ENCODE measurements around the gene FRMD4A.
"Not testable (repeated sequence)": the region's sequence is repeated elsewhere in the genome, so short reads cannot be mapped to it uniquely, and the experiment has no call there.

The FRMD4A gene

DNA sequence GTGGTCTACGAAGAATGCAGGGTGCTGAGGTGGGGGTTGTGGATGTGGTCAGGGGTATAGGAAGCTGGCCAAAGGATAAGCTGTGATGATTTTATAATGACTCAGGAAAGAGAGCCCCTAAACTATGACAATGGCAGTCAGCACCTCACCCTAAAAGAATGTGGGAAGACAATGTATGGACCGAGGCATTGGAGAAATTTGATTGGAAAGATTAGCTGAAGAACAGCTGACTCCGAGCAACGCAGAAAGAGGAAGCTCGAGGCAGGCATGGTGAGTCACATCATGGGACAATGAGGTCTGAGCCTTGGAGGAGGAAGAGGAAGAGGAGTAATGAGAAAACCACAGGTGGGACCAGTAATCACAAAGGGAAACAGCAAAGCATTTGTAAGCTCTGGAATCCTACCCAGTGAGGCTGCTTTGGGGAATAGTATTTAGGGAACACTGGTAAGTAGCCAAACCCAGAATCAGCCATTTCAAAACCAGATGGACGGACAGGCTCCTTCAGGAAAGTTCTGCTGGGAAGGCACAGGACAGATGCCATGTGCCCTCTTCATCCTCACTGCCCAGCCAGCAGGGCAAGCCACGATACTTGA is 448.5 kb downstream of the FRMD4A start:
- no peak for DNase-seq (ENCODE audit: insufficient read length)
- TF ChIP-seq POLR2A (IDR thresholded peaks at IDR 0.05; ENCODE audit: low read depth, low read length), result no peak
- TF ChIP-seq TAF1 (IDR thresholded peaks at IDR 0.05; ENCODE audit: borderline replicate concordance, low read depth, low read length), result no peak
- TF ChIP-seq POLR2AphosphoS5 (IDR thresholded peaks at IDR 0.05; ENCODE audit: low read depth, low read length), result no peak
- no peak for FAIRE-seq

GRCh38 chr10:13880760-13881159 is 450.0 kb downstream of the FRMD4A start:
- no peak for FAIRE-seq
- TF ChIP-seq POLR2A (IDR thresholded peaks at IDR 0.05; ENCODE audit: low read depth, low read length), result no peak
- no peak for TF ChIP-seq POLR2AphosphoS5 (IDR thresholded peaks at IDR 0.05; ENCODE audit: low read depth, low read length)
- no peak for TF ChIP-seq TAF1 (IDR thresholded peaks at IDR 0.05; ENCODE audit: borderline replicate concordance, low read depth, low read length)

GRCh38 chr10:13877154-13877909 is 453.4 kb downstream of the FRMD4A start:
- FAIRE-seq, result no peak
- TF ChIP-seq TAF1 (IDR thresholded peaks at IDR 0.05; ENCODE audit: borderline replicate concordance, low read depth, low read length), result no peak
- TF ChIP-seq POLR2A (IDR thresholded peaks at IDR 0.05; ENCODE audit: low read depth, low read length), result no peak
- no peak for TF ChIP-seq POLR2AphosphoS5 (IDR thresholded peaks at IDR 0.05; ENCODE audit: low read depth, low read length)
- DNase-seq (ENCODE audit: insufficient read length), result no peak

More at GRCh38 chr10:13880760-13881159, 450.0 kb downstream of the FRMD4A start:
- no peak for DNase-seq (ENCODE audit: insufficient read length)

GRCh38 chr10:13873196-13873595 is 457.5 kb downstream of the FRMD4A start:
- FAIRE-seq (no peak), DNase-seq (ENCODE audit: insufficient read length) (no peak)
- TF ChIP-seq TAF1 (IDR thresholded peaks at IDR 0.05; ENCODE audit: borderline replicate concordance, low read depth, low read length) (no peak), POLR2A (IDR thresholded peaks at IDR 0.05; ENCODE audit: low read depth, low read length) (no peak), POLR2AphosphoS5 (IDR thresholded peaks at IDR 0.05; ENCODE audit: low read depth, low read length) (no peak)

DNA sequence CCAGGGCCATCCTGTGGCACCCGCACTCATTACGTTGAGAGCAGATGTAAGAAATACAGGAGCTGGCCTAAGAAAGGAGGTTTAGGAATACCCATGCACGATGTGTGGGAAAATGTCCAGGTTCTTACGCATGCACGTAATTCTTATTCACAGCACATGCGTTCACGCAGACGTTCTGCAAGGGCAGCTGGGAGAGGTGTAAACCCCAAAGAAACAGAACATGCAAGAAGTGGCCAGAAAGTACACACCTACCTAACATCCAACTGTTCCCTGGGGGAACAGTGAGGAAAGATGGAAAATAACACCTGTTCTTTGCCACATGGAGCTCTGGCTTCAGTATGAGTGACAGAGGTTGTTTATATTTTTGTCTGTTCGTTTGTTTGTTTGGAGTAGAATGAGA is 458.3 kb downstream of the FRMD4A start:
- no peak for DNase-seq (ENCODE audit: insufficient read length)

GRCh38 chr10:13871776-13872175 is 458.9 kb downstream of the FRMD4A start:
- TF ChIP-seq POLR2A (IDR thresholded peaks at IDR 0.05; ENCODE audit: low read depth, low read length), result no peak
- TF ChIP-seq POLR2AphosphoS5 (IDR thresholded peaks at IDR 0.05; ENCODE audit: low read depth, low read length), result no peak
- no peak for TF ChIP-seq TAF1 (IDR thresholded peaks at IDR 0.05; ENCODE audit: borderline replicate concordance, low read depth, low read length)
- FAIRE-seq, result no peak
- DNase-seq (ENCODE audit: insufficient read length), result no peak

More for the DNA sequence above, 458.3 kb downstream of the FRMD4A start:
- TF ChIP-seq TAF1 (IDR thresholded peaks at IDR 0.05; ENCODE audit: borderline replicate concordance, low read depth, low read length) (no peak), POLR2A (IDR thresholded peaks at IDR 0.05; ENCODE audit: low read depth, low read length) (no peak), POLR2AphosphoS5 (IDR thresholded peaks at IDR 0.05; ENCODE audit: low read depth, low read length) (no peak)
- no peak for FAIRE-seq

DNA sequence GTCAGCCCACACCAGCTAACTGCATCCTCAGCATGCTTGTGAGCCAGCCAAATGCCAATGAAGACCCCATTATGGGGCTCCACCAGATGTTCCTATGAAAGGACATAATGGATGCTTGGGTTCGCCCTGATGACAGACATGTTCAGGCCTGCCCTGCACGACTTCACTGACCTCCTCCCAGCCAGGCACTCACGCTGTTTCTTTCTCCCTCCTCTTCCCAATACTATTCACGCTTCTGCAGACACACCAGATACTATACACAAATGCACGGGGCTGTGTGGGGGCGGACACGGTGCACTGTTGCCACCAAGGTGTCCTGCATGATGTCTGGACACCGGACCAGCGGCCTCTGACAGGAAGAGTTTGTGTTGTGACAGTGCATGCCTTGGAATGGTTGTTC is 459.7 kb downstream of the FRMD4A start:
- no peak for DNase-seq (ENCODE audit: insufficient read length)
- no peak for TF ChIP-seq POLR2AphosphoS5 (IDR thresholded peaks at IDR 0.05; ENCODE audit: low read depth, low read length)
- no peak for TF ChIP-seq POLR2A (IDR thresholded peaks at IDR 0.05; ENCODE audit: low read depth, low read length)
- no peak for TF ChIP-seq TAF1 (IDR thresholded peaks at IDR 0.05; ENCODE audit: borderline replicate concordance, low read depth, low read length)
- FAIRE-seq, result no peak

- TF ChIP-seq POLR2AphosphoS5 (IDR thresholded peaks at IDR 0.05; ENCODE audit: low read depth, low read length) (no peak), POLR2A (IDR thresholded peaks at IDR 0.05; ENCODE audit: low read depth, low read length) (no peak), TAF1 (IDR thresholded peaks at IDR 0.05; ENCODE audit: borderline replicate concordance, low read depth, low read length) (no peak)
- FAIRE-seq (no peak), DNase-seq (ENCODE audit: insufficient read length) (no peak)
These were observed 461.4 kb downstream of the FRMD4A start for GRCh38 chr10:13869295-13869664.

DNA sequence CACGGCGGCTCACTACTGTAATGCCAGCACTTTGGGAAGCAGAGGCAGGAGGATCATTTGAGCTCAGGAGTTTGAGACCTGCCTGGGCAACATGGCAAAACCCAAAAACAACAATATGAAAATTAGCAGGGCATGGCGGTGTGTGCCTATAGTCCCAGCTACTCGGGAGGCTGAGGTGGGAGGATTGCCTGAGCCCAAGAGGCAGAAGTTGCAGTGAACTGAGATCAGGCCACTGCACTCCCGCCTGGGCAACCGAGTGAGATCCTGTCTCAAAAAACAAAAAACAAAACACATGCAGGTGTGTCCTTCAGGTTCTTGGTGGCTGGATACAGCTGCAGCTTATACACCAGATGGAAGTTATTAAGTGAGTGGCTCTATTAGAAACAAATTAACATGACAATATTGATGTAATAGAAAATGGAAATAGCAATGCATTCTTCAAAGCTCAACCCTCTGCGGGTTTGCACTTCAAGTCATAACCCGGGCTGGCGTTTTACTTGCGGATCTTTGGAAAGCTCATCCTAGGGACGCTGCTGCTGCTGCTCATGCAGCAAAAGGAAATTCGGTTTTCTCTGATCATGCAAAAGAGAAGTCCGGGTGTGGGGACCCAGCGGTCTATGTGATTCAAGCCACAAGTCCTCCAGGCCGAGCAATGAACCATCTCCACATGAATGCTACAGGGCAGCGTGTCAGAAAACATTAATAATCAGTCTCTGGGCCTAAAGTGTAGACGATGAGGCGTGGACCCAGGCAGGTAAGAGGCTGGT is 462.0 kb downstream of the FRMD4A start:
- TF ChIP-seq TAF1 (IDR thresholded peaks at IDR 0.05; ENCODE audit: borderline replicate concordance, low read depth, low read length) (no peak), POLR2AphosphoS5 (IDR thresholded peaks at IDR 0.05; ENCODE audit: low read depth, low read length) (no peak), POLR2A (IDR thresholded peaks at IDR 0.05; ENCODE audit: low read depth, low read length) (no peak)
- FAIRE-seq, result no peak
- no peak for DNase-seq (ENCODE audit: insufficient read length)

DNA sequence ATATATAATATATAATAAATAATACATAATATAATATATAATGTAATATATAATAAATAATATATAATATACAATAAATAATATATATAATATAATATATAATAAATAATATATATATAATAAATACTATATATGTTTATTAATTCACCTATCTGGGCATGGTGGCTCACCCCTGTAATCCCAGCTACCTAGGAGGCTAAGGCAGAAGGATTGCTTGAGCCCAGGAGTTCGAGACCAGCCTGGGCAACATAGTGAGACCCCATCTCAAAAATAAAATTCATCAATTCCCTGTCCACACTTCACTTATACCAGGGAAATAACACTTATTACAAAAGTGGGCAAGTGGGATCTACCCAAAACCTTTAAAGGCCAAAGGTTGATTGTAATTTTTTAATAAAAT is 462.9 kb downstream of the FRMD4A start:
- DNase-seq (ENCODE audit: insufficient read length) (no peak), FAIRE-seq (no peak)
- TF ChIP-seq TAF1 (IDR thresholded peaks at IDR 0.05; ENCODE audit: borderline replicate concordance, low read depth, low read length), result no peak
- no peak for TF ChIP-seq POLR2AphosphoS5 (IDR thresholded peaks at IDR 0.05; ENCODE audit: low read depth, low read length)
- TF ChIP-seq POLR2A (IDR thresholded peaks at IDR 0.05; ENCODE audit: low read depth, low read length), result no peak

DNA sequence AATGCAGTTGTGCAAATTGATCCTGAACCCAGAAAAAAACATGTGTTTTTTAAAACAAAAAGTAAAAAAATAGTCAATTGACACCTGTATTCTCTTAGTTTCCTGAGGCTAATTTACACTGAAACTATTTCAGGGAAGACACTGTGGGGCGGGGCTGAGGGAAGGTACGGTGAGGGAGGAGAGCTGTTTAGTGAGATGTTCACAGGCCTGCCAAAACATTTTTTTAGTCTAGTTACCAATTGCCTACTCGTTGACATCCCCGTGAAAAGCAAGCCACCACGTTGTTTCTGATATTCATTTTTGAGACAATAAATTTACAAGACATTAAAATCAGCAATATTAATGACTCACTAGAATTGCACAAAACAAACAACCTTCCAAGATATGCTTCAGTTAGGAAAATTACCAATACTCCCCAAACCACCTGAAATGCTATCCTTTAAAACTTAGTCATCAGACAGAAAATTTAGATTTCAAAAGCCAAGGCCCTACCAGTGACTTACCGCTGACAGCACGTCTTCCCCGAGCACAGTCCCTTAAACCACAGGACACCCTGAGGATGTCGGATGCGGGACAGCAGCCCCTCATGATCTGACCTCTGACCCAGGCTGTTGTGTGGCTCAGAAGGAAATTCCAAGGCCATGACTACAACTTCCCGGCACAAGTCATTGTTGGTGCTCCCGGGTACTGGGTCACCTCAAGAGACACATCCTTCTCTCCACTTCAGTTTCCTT is 464.8 kb downstream of the FRMD4A start:
- FAIRE-seq, result no peak
- TF ChIP-seq TAF1 (IDR thresholded peaks at IDR 0.05; ENCODE audit: borderline replicate concordance, low read depth, low read length) (no peak), POLR2AphosphoS5 (IDR thresholded peaks at IDR 0.05; ENCODE audit: low read depth, low read length) (no peak), POLR2A (IDR thresholded peaks at IDR 0.05; ENCODE audit: low read depth, low read length) (no peak)
- no peak for DNase-seq (ENCODE audit: insufficient read length)

DNA sequence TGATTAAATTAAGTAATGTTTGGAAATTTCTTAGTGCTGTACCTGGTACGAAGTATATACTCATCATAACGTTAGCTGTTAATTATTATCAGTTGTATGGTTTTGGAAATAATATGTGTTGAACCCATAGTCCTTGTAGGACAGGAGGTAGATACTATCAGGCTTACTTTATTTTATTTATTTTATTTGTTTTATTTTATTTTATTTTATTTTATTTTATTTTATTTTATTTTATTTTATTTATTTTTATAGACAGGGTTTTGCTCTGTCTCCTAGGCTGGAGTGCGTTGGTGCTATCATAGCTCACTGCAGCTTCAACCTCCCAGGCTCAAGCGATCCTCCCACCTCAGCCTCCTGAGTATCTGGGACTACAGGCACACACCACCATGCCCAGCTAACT is 465.5 kb downstream of the FRMD4A start:
- not testable (repeated sequence) for FAIRE-seq; DNase-seq (ENCODE audit: insufficient read length)

Data from GM12892 (cell line).